ES-I3 (cell line): Measurements from ENCODE around the gene TRIP4.
A peak's percentile ranks its signal among the peaks of the same experiment; 100 is the strongest.
"Not testable (repeated sequence)": the region's sequence is repeated elsewhere in the genome, so short reads cannot be mapped to it uniquely, and the experiment has no call there.

ENCODE experiments used
- H3K36me3 ChIP-seq: 2 replicates; pipeline ENCODE4 v1.6.1; 2013; ENCODE audit warnings: mild to moderate bottlenecking, low read length, control low read depth, moderate library complexity; ENCODE audit not compliant: insufficient read depth
- H3K4me1 ChIP-seq: 2 replicates; pipeline ENCODE4 v1.6.1; 2013; ENCODE audit warnings: mild to moderate bottlenecking, control low read depth, low read length; ENCODE audit not compliant: insufficient read depth
- H3K9ac ChIP-seq: 2 replicates; pipeline ENCODE4 v1.6.1; 2013; ENCODE audit warnings: low read depth, mild to moderate bottlenecking, low read length, moderate library complexity
- H3K9me3 ChIP-seq: 2 replicates; pipeline ENCODE4 v1.6.1; 2013; ENCODE audit warnings: mild to moderate bottlenecking, low read length, moderate library complexity; ENCODE audit not compliant: control insufficient read depth, insufficient read depth

The TRIP4 gene

DNA sequence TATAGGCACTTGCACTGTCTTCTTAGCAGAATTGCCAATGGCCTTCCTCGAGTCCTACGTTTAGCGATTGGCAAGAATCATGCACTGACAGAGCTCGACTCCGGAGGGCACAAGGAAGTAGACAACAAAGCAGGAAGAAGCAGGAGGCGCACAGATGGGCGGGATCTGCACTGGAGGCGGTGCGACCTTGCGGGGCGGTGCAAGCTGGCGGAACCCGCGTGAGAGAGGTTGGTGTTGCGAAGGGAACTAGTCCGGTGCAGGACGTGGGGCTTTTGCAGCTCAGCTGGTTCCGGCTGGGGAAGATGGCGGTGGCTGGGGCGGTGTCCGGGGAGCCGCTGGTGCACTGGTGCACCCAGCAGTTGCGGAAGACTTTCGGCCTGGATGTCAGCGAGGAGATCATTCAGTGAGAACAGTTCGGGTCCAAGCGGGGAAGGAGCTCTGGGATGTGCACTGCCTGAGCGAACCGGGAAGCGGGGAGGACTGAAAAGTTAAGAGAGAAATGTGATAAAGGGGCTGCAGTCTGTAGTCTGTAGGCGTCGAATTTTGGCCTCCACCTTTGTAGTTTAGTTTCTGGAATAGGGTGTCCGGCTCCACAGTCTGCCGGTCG is at the start of gene TRIP4:
Gene TRIP4, plus strand, starts transcription at position 275 of the 607 bp plus-strand sequence. Its CDS starts 28 bp downstream, at position 303.
- Histone ChIP-seq H3K36me3 (no peaks in the 10 kb centered on the region), H3K9me3 (no peaks in the 10 kb centered on the region), H3K4me1 (no peaks in the 10 kb centered on the region), H3K9ac (peak within 1 kb of the TSS; percentile 77)

DNA sequence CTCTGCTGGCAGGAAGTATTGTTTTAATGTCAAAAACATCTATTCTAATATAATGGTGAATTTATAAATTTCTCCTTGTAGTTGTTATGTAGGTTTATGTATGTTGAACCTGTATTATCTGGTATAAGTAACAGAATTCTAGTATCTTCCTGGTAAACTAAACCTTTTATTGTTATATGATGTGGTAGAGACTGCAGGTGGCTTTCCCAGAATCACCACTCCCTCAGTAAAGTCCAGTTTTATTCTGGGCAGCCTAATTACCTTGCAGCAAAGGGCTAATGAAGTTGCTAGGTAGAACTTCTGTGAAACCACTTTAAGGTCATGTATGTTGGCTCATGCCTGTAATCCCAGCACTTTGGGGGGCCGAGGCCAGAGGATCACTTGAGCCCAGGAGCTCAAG is 47.3 kb upstream of the TRIP4 start:
- Histone ChIP-seq H3K36me3 (no peaks in the 10 kb centered on the region), H3K9ac (no peak overlapping the region)

DNA sequence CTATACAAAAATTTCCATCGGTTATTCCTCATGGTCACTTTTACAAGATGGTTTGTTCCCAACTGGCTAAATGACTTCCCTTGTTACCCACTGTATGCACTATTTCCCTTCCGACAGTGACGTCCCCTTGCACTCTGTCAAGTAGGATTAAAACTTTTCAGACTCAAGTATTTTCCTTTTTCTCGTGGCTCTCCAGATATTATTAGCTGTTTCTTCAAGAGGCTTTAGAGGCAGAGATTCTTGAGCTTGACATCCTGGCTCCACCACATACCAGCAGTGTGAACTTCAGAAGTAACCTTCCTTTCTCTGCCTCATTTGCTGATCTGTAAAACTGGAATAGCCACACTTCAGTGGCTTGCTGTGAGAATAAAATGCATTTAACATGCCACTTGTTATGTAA is 45.7 kb upstream of the TRIP4 start:
- H3K4me1 ChIP-seq = no peaks in the 10 kb centered on the region
- no peaks in the 10 kb centered on the region for H3K9me3 ChIP-seq
- H3K9ac ChIP-seq = no peak overlapping the region
- no peaks in the 10 kb centered on the region for H3K36me3 ChIP-seq

More for the DNA sequence above, 47.3 kb upstream of the TRIP4 start:
- H3K4me1 ChIP-seq = no peaks in the 10 kb centered on the region
- no peaks in the 10 kb centered on the region for H3K9me3 ChIP-seq

DNA sequence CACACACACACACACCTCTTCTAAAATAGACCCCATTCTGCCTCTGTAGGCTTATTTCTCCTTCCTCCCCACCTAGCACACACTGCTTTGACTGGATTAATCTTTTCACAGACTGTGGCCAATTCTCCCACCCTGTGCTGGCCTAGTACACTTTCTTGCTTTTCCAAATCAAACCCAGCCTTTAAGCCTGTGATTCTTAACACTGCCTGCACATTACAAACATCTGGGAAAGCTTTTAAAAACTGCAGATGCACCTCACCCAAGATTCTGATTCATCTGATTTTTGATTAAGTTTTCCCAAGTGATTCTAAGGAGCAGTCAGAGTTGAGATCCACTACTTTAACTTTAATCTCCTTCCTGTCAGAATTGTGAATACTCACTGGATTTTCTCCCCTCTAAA is 44.4 kb upstream of the TRIP4 start:
- H3K9ac ChIP-seq = no peak overlapping the region
- no peaks in the 10 kb centered on the region for H3K36me3 ChIP-seq
- H3K9me3 ChIP-seq = no peaks in the 10 kb centered on the region
- no peaks in the 10 kb centered on the region for H3K4me1 ChIP-seq

DNA sequence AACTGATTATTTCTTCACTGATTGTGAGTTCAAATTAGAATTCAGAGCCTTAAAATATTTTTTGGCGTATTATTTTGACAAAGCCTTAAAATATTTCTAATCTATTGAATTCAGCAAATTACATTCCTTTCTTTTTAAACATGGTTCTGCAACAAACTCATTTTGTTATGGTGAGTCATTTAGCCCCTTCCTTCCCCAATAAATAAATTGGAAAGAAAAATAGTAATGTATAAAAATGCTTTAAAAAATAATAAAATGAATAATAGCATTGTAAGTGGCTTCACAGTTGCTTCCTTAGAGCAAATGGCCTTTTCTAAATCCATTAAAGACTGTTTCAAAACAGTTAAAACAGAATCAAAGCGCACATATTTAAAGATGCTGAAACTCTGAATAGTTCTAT is 43.8 kb upstream of the TRIP4 start:
- H3K36me3 ChIP-seq = no peaks in the 10 kb centered on the region
- no peaks in the 10 kb centered on the region for H3K9me3 ChIP-seq
- H3K4me1 ChIP-seq = no peaks in the 10 kb centered on the region
- H3K9ac ChIP-seq = no peak overlapping the region

DNA sequence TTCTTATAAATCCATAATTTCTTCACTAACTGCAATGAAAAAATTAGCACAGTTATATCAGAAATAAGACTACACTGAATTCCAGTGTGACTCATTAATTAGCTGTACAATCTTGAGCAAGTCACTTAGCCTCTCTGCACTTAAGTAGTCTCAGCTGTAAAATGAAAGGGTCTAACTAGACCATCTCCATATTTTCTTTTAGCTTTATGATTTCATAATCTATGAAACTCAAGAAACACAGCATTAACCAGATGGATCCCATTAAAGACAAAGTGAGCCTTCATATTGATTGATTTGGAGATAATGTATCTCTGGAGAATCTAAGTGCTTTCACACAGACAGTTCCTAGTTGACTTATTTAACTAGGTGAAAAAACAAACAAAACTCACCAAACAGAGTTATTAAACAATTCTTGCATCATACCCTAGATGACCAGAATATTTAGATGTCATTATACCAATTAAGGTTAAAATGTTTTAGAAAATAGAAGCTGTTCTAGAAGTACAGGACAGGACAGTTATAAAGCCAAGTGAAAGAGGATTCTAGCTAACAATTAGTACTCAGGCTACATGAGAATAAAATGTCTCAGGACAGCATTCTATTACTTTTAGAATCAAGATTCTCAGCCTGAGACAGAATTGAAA is 42.9 kb upstream of the TRIP4 start:
- Histone ChIP-seq H3K36me3 (no peaks in the 10 kb centered on the region), H3K9me3 (no peaks in the 10 kb centered on the region), H3K4me1 (no peaks in the 10 kb centered on the region), H3K9ac (no peak overlapping the region)

DNA sequence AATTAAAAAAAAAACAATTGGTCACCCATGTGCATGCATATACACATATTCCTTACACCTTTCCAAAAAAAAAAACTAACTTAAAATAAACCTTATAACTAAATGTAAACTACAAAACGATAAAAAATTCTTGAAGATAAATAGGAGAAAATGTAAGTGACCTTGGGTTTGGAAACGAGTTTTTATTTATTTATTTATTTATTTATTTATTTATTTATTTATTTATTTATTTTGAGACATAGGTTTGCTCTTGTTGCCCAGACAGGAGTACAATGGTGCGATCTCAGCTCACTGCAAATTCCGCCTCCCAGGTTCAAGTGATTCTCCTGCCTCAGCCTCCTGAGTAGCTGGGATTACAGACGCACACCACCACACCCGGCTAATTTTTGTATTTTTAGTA is 41.4 kb upstream of the TRIP4 start:
- not testable (repeated sequence) for H3K36me3 ChIP-seq, H3K9ac ChIP-seq, H3K9me3 ChIP-seq, H3K4me1 ChIP-seq

DNA sequence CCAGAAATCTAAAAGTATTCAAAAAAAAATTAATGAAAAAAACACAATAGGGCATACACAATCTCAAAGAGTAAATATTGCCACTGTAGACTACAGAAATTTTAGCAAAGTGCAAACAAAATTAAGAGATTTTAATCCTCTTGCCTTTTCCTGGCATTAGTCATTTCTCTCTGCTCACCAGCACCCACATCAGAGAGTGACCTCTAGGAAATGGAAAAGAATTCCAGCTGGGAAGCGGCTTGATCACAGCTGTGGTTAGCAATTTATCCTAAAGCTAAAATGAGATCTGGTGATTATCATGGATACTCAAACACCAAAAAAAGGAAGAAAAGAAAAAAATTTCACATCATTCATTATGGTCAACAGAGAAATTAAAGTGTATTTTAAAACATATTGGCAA is 39.2 kb upstream of the TRIP4 start:
- H3K4me1 ChIP-seq = no peaks in the 10 kb centered on the region
- no peaks in the 10 kb centered on the region for H3K9me3 ChIP-seq
- H3K9ac ChIP-seq = no peak overlapping the region
- H3K36me3 ChIP-seq = no peaks in the 10 kb centered on the region

DNA sequence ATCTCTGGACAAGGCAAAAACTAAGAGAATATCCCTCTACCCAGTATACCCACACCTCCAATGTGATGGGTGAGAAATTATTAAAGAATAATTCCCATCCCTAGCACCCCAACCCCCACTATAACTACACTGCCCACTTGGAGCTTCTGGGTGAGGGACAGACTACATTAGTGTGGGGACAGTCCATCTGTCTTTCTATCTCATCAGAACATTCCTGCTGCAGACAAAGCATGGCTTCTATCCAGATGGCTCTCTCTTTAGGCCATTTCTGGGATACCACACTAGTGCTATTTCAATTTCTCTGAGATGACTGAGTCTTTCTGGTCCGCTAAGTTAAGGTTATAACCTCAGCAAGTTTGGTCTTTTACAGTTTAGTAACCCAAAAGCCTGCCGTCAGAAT is 38.3 kb upstream of the TRIP4 start:
- no peaks in the 10 kb centered on the region for H3K4me1 ChIP-seq
- no peaks in the 10 kb centered on the region for H3K9me3 ChIP-seq
- no peak overlapping the region for H3K9ac ChIP-seq
- no peaks in the 10 kb centered on the region for H3K36me3 ChIP-seq

DNA sequence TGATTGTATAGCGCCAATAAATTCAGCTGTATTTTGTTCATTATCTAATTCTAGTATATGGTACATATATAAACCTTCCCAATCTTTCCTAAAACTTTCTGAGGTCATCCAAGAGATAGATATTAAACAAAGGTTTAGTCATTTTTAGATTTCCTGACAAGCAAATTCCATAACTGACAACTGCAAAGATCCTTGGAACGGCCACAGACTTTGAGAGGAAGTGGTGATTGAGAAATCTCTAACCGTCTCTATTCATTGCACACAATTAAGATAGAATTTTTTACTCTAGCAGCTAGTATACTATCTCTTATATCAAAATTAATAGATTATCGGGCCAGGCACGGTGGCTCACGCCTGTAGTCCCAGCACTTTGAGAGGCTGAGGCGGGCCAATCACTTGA is 36.4 kb upstream of the TRIP4 start:
- H3K9me3 ChIP-seq = no peaks in the 10 kb centered on the region
- H3K4me1 ChIP-seq = 0 out of 2 replicates have a peak, but pooled peaks cover 5% of the 10 kb centered on the region
- no peak overlapping the region for H3K9ac ChIP-seq
- H3K36me3 ChIP-seq = no peaks in the 10 kb centered on the region

DNA sequence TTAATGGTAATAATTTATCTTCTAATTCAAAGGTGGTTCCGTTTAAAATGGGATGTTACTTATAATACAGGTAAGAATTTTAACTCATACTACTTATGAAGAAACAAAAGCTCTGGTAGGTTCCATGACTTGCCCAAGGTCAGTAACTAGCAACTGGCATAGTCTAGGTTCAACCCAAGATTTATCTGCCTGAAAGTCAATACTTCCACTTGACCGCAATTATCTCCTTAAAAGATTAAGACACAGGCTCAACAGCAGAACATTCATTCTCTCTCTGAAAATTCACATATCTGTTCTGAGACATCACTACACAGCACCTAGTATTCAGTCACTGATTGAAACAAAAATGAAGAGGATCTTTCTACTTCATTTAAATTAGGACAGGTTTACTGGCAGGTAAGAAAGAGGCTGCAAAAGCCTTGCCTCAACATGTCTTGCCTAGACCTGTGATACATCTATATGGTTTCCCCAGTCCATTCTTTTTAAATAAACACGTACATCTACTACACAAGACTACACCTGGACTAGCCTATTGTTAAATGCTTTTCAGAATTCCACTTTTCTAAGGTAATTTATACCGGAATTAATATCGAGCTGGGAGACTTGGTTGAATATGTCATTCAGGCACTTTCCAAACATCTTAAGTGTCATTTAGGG is 32.8 kb upstream of the TRIP4 start:
- Histone ChIP-seq H3K9me3 (no peaks in the 10 kb centered on the region), H3K36me3 (no peaks in the 10 kb centered on the region), H3K4me1 (0 out of 2 replicates have a peak, but pooled peaks cover 5% of the 10 kb centered on the region), H3K9ac (peak overlapping the region; percentile 93)

DNA sequence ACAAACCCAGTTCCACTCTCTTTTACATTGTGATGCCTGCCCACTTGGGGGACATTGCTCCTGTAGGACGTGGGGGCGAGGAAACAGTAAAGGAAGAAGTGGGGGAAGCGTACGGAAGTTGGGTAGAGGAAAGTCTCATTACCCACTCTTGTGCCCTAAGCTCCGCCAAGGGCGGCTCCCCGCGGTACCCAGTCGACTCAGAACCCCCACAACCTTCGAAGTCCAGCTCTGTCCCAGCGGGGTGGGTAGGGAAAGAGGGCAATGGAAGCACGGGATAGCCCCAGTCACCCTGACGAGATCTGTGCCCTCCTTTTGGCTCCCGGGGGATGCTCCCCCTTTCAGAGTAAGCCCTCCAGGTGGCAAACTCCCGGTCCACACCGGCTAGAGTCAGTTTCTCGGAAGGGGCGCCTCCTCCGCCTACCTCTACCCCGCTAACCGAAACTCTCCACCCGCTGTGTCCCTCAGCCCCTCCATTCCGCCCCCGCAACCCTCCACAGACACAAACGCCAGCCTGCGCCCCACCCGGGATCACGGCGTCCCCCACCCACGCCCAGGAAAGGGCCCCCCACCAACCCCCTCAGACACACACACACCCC is 32.2 kb upstream of the TRIP4 start:
- H3K9me3 ChIP-seq = no peaks in the 10 kb centered on the region
- no peaks in the 10 kb centered on the region for H3K36me3 ChIP-seq
- peak overlapping the region; percentile 93 for H3K9ac ChIP-seq
- 0 out of 2 replicates have a peak, but pooled peaks cover 5% of the 10 kb centered on the region for H3K4me1 ChIP-seq

DNA sequence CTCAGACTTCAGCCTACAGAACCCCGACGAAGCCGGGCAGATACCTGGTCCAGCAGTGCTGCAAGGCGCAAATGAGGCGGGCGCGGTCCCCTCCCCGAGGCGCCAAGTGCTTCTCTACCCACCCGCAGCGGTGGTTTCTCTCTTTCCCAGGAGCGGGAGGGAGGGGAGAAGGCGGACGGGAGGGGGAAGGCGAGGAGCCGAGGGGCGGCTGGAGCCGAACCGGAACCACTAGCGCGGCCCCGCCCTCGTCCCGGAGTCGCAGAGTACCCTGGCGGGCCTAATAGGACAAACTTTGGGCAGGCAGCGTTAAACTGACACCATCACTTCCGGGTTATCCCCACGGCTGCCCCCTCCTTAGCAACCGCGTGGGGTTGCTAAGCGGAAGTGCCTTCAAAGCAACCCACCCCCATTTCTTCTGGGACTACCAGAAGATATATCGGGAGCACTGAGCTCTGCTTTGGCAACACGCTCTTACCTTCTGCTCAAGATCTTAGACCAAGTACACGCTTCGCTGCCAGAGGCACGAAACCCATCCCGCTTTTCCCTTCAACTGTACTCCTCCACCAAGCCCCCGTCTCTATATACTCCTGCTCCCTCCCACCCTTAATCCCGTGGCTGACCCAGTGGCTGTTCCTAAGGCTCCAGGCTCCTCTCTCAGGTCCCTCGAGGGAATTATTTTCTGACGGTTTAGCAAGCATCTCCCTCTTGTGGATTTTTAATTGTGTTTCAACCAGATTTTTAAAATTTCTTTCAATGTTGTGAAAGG is 31.5 kb upstream of the TRIP4 start, which contains the start of gene CSNK1G1:
Gene CSNK1G1, minus strand, starts transcription at position 230 of the 766 bp plus-strand sequence. CDS start 55,674 bp downstream, outside the sequence.
- H3K4me1 ChIP-seq = 0 out of 2 replicates have a peak, but pooled peaks cover 5% of the 10 kb centered on the region
- peak within 1 kb of the TSS; percentile 93 for H3K9ac ChIP-seq
- no peaks in the 10 kb centered on the region for H3K9me3 ChIP-seq
- H3K36me3 ChIP-seq = no peaks in the 10 kb centered on the region

DNA sequence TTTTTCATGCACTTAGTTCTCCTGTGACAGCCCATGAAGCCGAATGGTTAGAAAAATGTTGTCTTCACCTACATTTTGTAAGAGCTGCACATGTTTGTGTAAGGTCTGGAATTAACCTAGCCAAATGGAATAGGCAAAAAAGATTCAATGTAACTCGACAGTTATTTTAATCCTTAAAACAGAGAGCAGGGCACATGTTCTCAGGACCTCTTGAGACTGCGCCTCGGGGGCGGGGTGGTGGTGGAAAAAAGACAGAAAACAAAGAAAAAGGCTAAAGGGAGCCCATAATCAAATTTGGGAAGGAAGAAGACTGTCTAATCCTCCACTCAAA is 31.0 kb upstream of the TRIP4 start:
- Histone ChIP-seq H3K9ac (peak overlapping the region; percentile 93; the same call in 1 of the 2 replicates), H3K36me3 (no peaks in the 10 kb centered on the region), H3K4me1 (0 out of 2 replicates have a peak, but pooled peaks cover 5% of the 10 kb centered on the region), H3K9me3 (no peaks in the 10 kb centered on the region)
